Heart left ventricle (tissue), 16 donors: Measurements from ENCODE around the gene LRRC43. TPM values are rescaled to one million over a fixed set of nuclear protein-coding genes. Genes with fewer than 3 reads are reported as not detected.

Experiments
- ATAC-seq, 4 donors: fragments of 200-7000 bp; cut with Tn5 transposase; one replicate each; pipeline ENCODE4 v1.9.1; 2020 to 2022; ENCODE audit warnings: moderate library complexity in 4 of 4, mild to moderate bottlenecking in 3 of 4, moderate number of reproducible peaks in 1 of 4
- DNase-seq, 5 donors: peaks; one replicate each; pipeline ENCODE4 v3.0.0-alpha.2; 2020
- H3K27ac ChIP-seq, 12 donors: fragments of 200-600 bp; sonication (generic) in 4 of 12; one replicate each; pipeline versions ENCODE4 v1.5.0 to v1.8.0; 2016 to 2022; ENCODE audit warnings: mild to moderate bottlenecking in 2 of 12
- H3K27me3 ChIP-seq, 9 donors: fragments of 200-600 bp; sonication (generic) in 2 of 9; one replicate each; pipeline versions ENCODE4 v1.5.1 to v1.8.0; 2016 to 2022; ENCODE audit warnings: mild to moderate bottlenecking in 3 of 9
- H3K36me3 ChIP-seq, 9 donors: fragments of 200-600 bp; sonication (generic) in 2 of 9; one replicate each; pipeline versions ENCODE4 v1.5.0 to v1.8.0; 2018 to 2022; ENCODE audit warnings: mild to moderate bottlenecking in 2 of 9
- H3K4me1 ChIP-seq, 12 donors: fragments of 200-600 bp; sonication (generic) in 4 of 12; one replicate each; pipeline versions ENCODE4 v1.5.0 to v1.8.0; 2016 to 2022; ENCODE audit warnings: mild to moderate bottlenecking in 3 of 12
- H3K4me3 ChIP-seq, 12 donors: fragments of 200-600 bp; sonication (generic) in 4 of 12; one replicate each; pipeline versions ENCODE4 v1.5.0 to v1.8.0; 2017 to 2022; ENCODE audit warnings: mild to moderate bottlenecking in 9 of 12, moderate library complexity in 4 of 12
- H3K9me3 ChIP-seq, 12 donors: fragments of 200-600 bp; sonication (generic) in 4 of 12; one replicate each; pipeline versions ENCODE4 v1.5.0 to v1.8.0; 2016 to 2022; ENCODE audit warnings: mild to moderate bottlenecking in 1 of 12
- POLR2A ChIP-seq, 2 donors: fragments of 450-650 bp; IDR thresholded peaks; one replicate each; pipeline ENCODE4 v1.6.1; 2017; ENCODE audit warnings: antibody characterized with exemption in 2 of 2, mild to moderate bottlenecking in 2 of 2, moderate library complexity in 2 of 2
- WGBS, 4 donors: extraction: QIAGEN DNeasy Blood & Tissue Kit in 2 of 4; methylation state at CpG; one replicate each; pipeline versions ENCODE4 v1.1.5 to v1.1.7; 2013 to 2018; 5-methylcytosine and 5-hydroxymethylcytosine counted together
- intact Hi-C, 10 donors: fragments of 100-400 bp; cut with DNase I; formaldehyde crosslinking; loops; one replicate each; pipeline versions ENCODE4 v1.11.1 to v1.14.2; 2022
- polyA plus RNA-seq, 2 donors: library from polyadenylated mRNA; stranded (reverse); fragments of 200-250 nt; gene quantifications; one replicate each; pipeline ENCODE4 v1.2.3, GENCODE V29; 2013
- total RNA-seq, 9 donors: library from RNA; depleted of rRNA in 2 of 9; stranded (reverse); fragments of >200 nt in 2 of 9; fragmentation: NEBNext Ultra II Directional in 3 of 9; extraction: Animal tissue kit (Norgen Biotek cat#: 25700) in 3 of 9; gene quantifications; one replicate each; pipeline versions ENCODE4 v1.1.0 to v1.2.4, GENCODE V29; 2016 to 2023
- TF ChIP-seq, protein P1 (sequence below), 12 donors: fragments of 200-600 bp; sonication (generic) in 4 of 12; IDR thresholded peaks; one replicate each; pipeline versions ENCODE4 v1.5.0 to v1.8.0; 2018 to 2022; ENCODE audit warnings: antibody characterized with exemption in 12 of 12, mild to moderate bottlenecking in 5 of 12
- donor health status: ischemic (EF 13 %, LVEDD 7.1; RV severe dilation, severe dysfunction).
- donor health status: healthy with polysubstance abuse.
- donor health status: DM: no; HTN: yes; CAD: no.
- donor health status: DM: no; HTN: no; CAD: no.
- donor health status: ischemic (EF 25% LVEDD 6.9; RV normal size, moderate dysfunction).
- donor health status: ischemic (EF 25% LVEDD 5.7; RV mildly dilated, moderate dysfunction).
- donor health status: healthy.
- donor health status: DM: yes; HTN: yes; CAD: no.
- donor health status: ischemic (EF 35%, LVEDD 5.7; RV mildly dilated, moderate dysfunction).
- donor health status: nonischemic (EF 11% LVEDD 7.7; RV severe dilation, severe dysfunction).
- donor health status: DM: yes; HTN: yes; CAD: no.
- donor health status: PGD.
- donor health status: ischemic (EF 29% LVEDD 5.4; RV normal size, mild dysfunction).
- donor health status: nonischemic (EF 23%, LVEDD 6.1; RV moderate dilation, normal function).

Gene LRRC43
- total and polyA plus RNA-seq, 11 donors: 0.15 to 1.9 (median 0.83) TPM; not detected in 1

DNA sequence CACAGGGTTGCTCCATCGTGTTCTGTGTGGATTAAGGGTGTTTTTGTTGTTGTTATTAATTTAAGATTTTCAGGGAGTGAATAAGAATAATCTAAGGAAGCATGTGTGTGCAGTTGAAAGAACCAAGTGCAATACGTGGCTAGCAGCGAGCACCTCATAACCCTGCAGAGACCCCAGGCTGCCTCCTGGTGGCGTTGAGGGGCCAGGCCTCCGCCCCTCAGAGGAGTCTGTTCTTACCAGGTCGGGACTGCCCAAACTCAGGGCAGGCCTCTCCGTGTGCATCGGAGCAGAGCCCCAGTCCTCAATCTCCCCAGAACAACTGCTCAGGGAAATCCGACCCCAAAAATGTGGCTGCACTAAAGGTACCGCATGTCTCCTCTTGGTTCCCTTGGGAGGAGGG lies 45.7 kb upstream of the LRRC43 start:
- no peak for TF ChIP-seq POLR2A (IDR thresholded peaks at IDR 0.05)
- TF ChIP-seq, protein P1, sequence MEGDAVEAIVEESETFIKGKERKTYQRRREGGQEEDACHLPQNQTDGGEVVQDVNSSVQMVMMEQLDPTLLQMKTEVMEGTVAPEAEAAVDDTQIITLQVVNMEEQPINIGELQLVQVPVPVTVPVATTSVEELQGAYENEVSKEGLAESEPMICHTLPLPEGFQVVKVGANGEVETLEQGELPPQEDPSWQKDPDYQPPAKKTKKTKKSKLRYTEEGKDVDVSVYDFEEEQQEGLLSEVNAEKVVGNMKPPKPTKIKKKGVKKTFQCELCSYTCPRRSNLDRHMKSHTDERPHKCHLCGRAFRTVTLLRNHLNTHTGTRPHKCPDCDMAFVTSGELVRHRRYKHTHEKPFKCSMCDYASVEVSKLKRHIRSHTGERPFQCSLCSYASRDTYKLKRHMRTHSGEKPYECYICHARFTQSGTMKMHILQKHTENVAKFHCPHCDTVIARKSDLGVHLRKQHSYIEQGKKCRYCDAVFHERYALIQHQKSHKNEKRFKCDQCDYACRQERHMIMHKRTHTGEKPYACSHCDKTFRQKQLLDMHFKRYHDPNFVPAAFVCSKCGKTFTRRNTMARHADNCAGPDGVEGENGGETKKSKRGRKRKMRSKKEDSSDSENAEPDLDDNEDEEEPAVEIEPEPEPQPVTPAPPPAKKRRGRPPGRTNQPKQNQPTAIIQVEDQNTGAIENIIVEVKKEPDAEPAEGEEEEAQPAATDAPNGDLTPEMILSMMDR (IDR thresholded peaks at IDR 0.05): no peak
- intact Hi-C loops: loop anchor here in 1 of 10 donors (10.0 kb wide), 1 partner anchor 58 kb away; no protein-coding TSS in a partner anchor
- Histone ChIP-seq H3K4me3 (no peak overlapping the region), H3K9me3 (no peaks in the 10 kb centered on the region), H3K4me1 (no peaks in the 10 kb centered on the region), H3K36me3 (peaks cover 0 to 99% (median 77%) of the 10 kb centered on the region in 9 donors), H3K27ac (no peak overlapping the region), H3K27me3 (no peaks in the 10 kb centered on the region)
- DNase-seq: no peak
- 75 to 85% (median 82%) methylated on average over 8 to 10 of the region's 10 CpGs for WGBS, 4 donors
- ATAC-seq: no peak

DNA sequence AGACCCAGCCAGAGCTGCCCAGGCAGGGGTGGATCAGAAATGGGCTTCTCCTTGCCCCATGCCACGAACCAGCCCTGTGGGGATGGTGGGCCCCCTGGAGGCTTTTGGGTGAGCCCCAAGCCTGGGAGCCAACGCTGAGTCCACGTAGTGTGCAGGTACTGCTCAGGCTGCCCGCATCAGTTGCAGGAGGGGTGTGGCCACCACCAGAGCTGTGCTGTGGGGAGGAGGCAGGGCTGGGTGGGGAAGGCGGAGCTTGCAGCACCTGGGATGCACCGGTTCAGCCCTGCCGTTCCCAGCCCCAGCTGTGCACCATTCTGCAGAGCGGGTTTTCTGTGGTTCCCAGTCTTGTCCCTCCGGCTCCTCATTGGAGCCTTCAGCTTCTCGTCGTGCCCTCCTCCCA lies 45.2 kb upstream of the LRRC43 start:
- WGBS, 4 donors: 70 to 78% (median 75%) methylated on average over 4 to 11 of the region's 11 CpGs

DNA sequence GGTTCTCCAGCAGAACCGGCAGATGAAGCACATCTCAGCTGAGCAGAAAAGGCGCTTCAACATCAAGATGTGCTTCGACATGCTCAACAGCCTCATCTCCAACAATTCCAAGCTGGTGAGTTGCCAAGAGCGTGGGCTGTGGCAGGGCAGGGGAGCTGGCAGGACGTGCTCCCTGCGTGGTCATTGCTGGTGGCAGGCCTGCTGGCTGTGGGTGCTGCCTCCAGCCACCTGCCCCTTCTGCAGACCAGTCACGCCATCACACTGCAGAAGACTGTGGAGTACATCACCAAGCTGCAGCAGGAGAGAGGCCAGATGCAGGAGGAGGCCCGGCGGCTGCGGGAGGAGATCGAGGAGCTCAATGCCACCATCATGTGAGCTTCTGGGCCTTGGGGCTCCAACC lies 44.7 kb upstream of the LRRC43 start:
- Histone ChIP-seq H3K27me3 (no peaks in the 10 kb centered on the region), H3K27ac (no peak overlapping the region), H3K36me3 (peaks cover 0 to 99% (median 77%) of the 10 kb centered on the region in 9 donors), H3K4me1 (no peaks in the 10 kb centered on the region), H3K4me3 (no peak overlapping the region), H3K9me3 (no peaks in the 10 kb centered on the region)
- ATAC-seq (no peak), DNase-seq (no peak)
- WGBS, 4 donors: 86 to 100% (median 90%) methylated on average over 7 to 11 of the region's 11 CpGs
- TF ChIP-seq POLR2A (IDR thresholded peaks at IDR 0.05): no peak
- TF ChIP-seq, protein P1 (IDR thresholded peaks at IDR 0.05): no peak
- intact Hi-C loops: loop anchor here in 1 of 10 donors (10.0 kb wide), 1 partner anchor 57 kb away; no protein-coding TSS in a partner anchor

More for the DNA sequence above, 45.2 kb upstream of the LRRC43 start:
- Histone ChIP-seq H3K27ac (no peak overlapping the region), H3K4me1 (no peaks in the 10 kb centered on the region), H3K4me3 (no peak overlapping the region), H3K27me3 (no peaks in the 10 kb centered on the region), H3K36me3 (peaks cover 0 to 99% (median 77%) of the 10 kb centered on the region in 9 donors), H3K9me3 (no peaks in the 10 kb centered on the region)
- ATAC-seq (peak in 1 of 4 donors; percentile 8), DNase-seq (no peak)
- intact Hi-C loops: loop anchor here in 1 of 10 donors (10.0 kb wide), 1 partner anchor 57 kb away; no protein-coding TSS in a partner anchor
- TF ChIP-seq, protein P1 (IDR thresholded peaks at IDR 0.05): no peak
- no peak for TF ChIP-seq POLR2A (IDR thresholded peaks at IDR 0.05)

DNA sequence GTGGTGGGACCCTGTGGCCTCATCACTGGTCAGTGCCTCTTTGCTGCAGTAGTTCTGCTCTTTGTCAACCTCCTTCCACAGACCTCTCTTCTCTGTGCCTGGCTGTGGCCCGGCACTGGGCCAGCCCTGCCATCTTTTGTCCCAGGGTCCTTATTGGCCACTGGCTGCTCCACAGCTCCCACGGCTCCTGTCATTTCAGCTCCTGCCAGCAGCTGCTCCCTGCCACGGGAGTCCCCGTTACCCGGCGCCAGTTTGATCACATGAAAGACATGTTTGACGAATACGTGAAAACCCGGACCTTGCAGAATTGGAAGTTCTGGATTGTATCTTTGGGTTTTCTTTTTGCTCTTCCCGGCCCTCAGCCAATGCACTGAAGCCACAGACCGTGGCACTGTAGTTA lies 44.3 kb upstream of the LRRC43 start:
- 87 to 92% (median 90%) methylated on average over 11 of the region's 11 CpGs for WGBS, 4 donors
- Histone ChIP-seq H3K4me3 (no peak overlapping the region), H3K9me3 (no peaks in the 10 kb centered on the region), H3K36me3 (peaks cover 0 to 99% (median 78%) of the 10 kb centered on the region in 9 donors), H3K4me1 (no peaks in the 10 kb centered on the region), H3K27me3 (no peaks in the 10 kb centered on the region), H3K27ac (no peak overlapping the region)
- intact Hi-C loops: loop anchor here in 1 of 10 donors (10.0 kb wide), 1 partner anchor 56 kb away; no protein-coding TSS in a partner anchor
- no peak for TF ChIP-seq POLR2A (IDR thresholded peaks at IDR 0.05)
- TF ChIP-seq, protein P1 (IDR thresholded peaks at IDR 0.05): no peak
- DNase-seq (no peak), ATAC-seq (no peak)
